H1 (cell line): ENCODE measurements around the gene TTC23. TPM values are rescaled to one million over a fixed set of nuclear protein-coding genes. Genes with fewer than 3 reads are reported as not detected.

Experiments
- CTCF ChIA-PET: fragments of 300-600 bp; sonication (Branson Sonifier 250); formaldehyde crosslinking; loops from one replicate; lab custom pipeline; 2021; ENCODE audit not compliant: partially characterized antibody; lab: Charles Lee
- POLR2A ChIA-PET: fragments of 300-600 bp; sonication (Branson Sonifier 250); formaldehyde crosslinking; loops from one replicate; lab custom pipeline; 2021; ENCODE audit warnings: inconsistent platforms; ENCODE audit not compliant: partially characterized antibody; lab: Charles Lee
- DNase-seq, 2 experiments: peaks; one replicate each; pipeline versions ENCODE4 v3.0.0 to v3.0.0-alpha.2; 2010 to 2022; ENCODE audit warnings: low spot score in 2 of 2, low read depth in 1 of 2, mixed read lengths in 1 of 2
- FAIRE-seq: peaks from 2 replicates; lab custom pipeline; 2011; peaks lifted over from hg19 to GRCh38; lab: Jason Lieb, UNC
- H2AFZ ChIP-seq: 2 replicates; pipeline ENCODE4 v1.8.1; 2012; ENCODE audit warnings: low read length, inconsistent platforms
- H2AK5ac ChIP-seq: 2 replicates; pipeline ENCODE4 v1.6.1; 2013; ENCODE audit warnings: low read depth, low read length
- H2BK120ac ChIP-seq: replicated peaks from 2 replicates; pipeline ENCODE3; 2013; ENCODE audit warnings: low read depth, low read length, inconsistent platforms
- H2BK12ac ChIP-seq: 2 replicates; pipeline ENCODE4 v1.6.1; 2013; ENCODE audit warnings: low read depth, low read length
- H2BK15ac ChIP-seq: 2 replicates; pipeline ENCODE4 v1.6.1; 2013; ENCODE audit warnings: low read length
- H2BK20ac ChIP-seq: 2 replicates; pipeline ENCODE4 v1.6.1; 2013; ENCODE audit warnings: low read length
- H2BK5ac ChIP-seq: 2 replicates; pipeline ENCODE4 v1.6.1; 2013; ENCODE audit warnings: low read depth, low read length
- H3K14ac ChIP-seq: 2 replicates; pipeline ENCODE4 v1.6.1; 2013; ENCODE audit warnings: inconsistent platforms; ENCODE audit not compliant: insufficient read length
- H3K18ac ChIP-seq: 2 replicates; pipeline ENCODE4 v1.6.1; 2013; ENCODE audit warnings: low read length; ENCODE audit errors: extremely low read depth
- H3K23ac ChIP-seq: 2 replicates; pipeline ENCODE4 v1.6.1; 2013; ENCODE audit warnings: inconsistent platforms; ENCODE audit not compliant: insufficient read length
- H3K23me2 ChIP-seq: 2 replicates; pipeline ENCODE4 v1.6.1; 2013; ENCODE audit warnings: low read depth, low read length
- H3K27ac ChIP-seq: 2 replicates; pipeline ENCODE4 v1.6.1; 2011; ENCODE audit warnings: low read depth, low read length, inconsistent platforms
- H3K27me3 ChIP-seq, 4 experiments: replicated peaks in 1 of 4; 1 replicate in 1 of 4; 2 replicates in 3 of 4; pipeline versions ENCODE4 v1.6.1 to v1.8.1; 2011 to 2013; ENCODE audit warnings: low read length in 3 of 4, mild to moderate bottlenecking in 3 of 4, inconsistent platforms in 2 of 4, mixed read lengths in 2 of 4, moderate library complexity in 1 of 4; ENCODE audit not compliant: control insufficient read depth in 3 of 4, insufficient read depth in 3 of 4; ENCODE audit errors: extremely low read depth in 1 of 4
- H3K36me3 ChIP-seq, 4 experiments: 2 replicates each; pipeline versions ENCODE4 v1.6.1 to v1.8.1; 2011 to 2013; ENCODE audit warnings: mild to moderate bottlenecking in 4 of 4, low read length in 3 of 4, moderate library complexity in 2 of 4, control low read depth in 1 of 4, inconsistent platforms in 1 of 4; ENCODE audit not compliant: insufficient read depth in 4 of 4, control insufficient read depth in 2 of 4
- H3K4ac ChIP-seq: replicated peaks from 2 replicates; pipeline ENCODE3; 2013; ENCODE audit warnings: low read length, low read depth, mixed read lengths, inconsistent platforms; ENCODE audit not compliant: insufficient read length
- H3K4me1 ChIP-seq, 4 experiments: replicated peaks in 1 of 4; 1 replicate in 1 of 4; 2 replicates in 3 of 4; pipeline versions ENCODE4 v1.6.1 to v1.8.1; 2011 to 2013; ENCODE audit warnings: low read length in 3 of 4, inconsistent platforms in 2 of 4, mixed read lengths in 1 of 4; ENCODE audit not compliant: insufficient read depth in 4 of 4, control insufficient read depth in 3 of 4
- H3K4me2 ChIP-seq, 2 experiments: 2 replicates each; pipeline versions ENCODE4 v1.6.1 to v1.8.1; 2011 to 2013; ENCODE audit warnings: low read depth in 2 of 2, low read length in 2 of 2, control low read depth in 1 of 2, inconsistent platforms in 1 of 2, mild to moderate bottlenecking in 1 of 2; ENCODE audit not compliant: insufficient read depth in 1 of 2
- H3K4me3 ChIP-seq, 4 experiments: fragments of 200-600, 300-600 bp in 1 of 4; sonication (generic), shearing (Covaris generic), sonication (Bioruptor Twin) in 1 of 4; 2 replicates each; pipeline versions ENCODE4 v1.5.1 to v1.8.1; 2011 to 2016; ENCODE audit warnings: low read length in 4 of 4, low read depth in 3 of 4, control low read depth in 2 of 4, inconsistent platforms in 2 of 4, mild to moderate bottlenecking in 2 of 4, mixed read lengths in 1 of 4, moderate library complexity in 1 of 4; ENCODE audit not compliant: insufficient read depth in 2 of 4; ENCODE audit errors: extremely low read depth in 1 of 4
- H3K56ac ChIP-seq: replicated peaks from 2 replicates; pipeline ENCODE3; 2013; ENCODE audit warnings: low read depth, mild to moderate bottlenecking, mixed read lengths, low read length, inconsistent platforms; ENCODE audit not compliant: insufficient read length
- H3K79me1 ChIP-seq: 2 replicates; pipeline ENCODE4 v1.6.1; 2013; ENCODE audit warnings: low read depth, low read length, control low read depth
- H3K79me2 ChIP-seq, 2 experiments: 2 replicates each; pipeline versions ENCODE4 v1.6.1 to v1.8.1; 2012 to 2013; ENCODE audit warnings: low read length in 2 of 2, mild to moderate bottlenecking in 2 of 2, inconsistent platforms in 1 of 2; ENCODE audit not compliant: insufficient read depth in 2 of 2, control insufficient read depth in 1 of 2
- H3K9ac ChIP-seq, 4 experiments: replicated peaks in 1 of 4; 1 replicate in 1 of 4; 2 replicates in 3 of 4; pipeline versions ENCODE4 v1.6.1 to v1.8.1; 2011 to 2013; ENCODE audit warnings: low read depth in 3 of 4, low read length in 3 of 4, control low read depth in 2 of 4, mild to moderate bottlenecking in 2 of 4, moderate library complexity in 2 of 4, inconsistent platforms in 1 of 4; ENCODE audit errors: extremely low read depth in 1 of 4
- H3K9me3 ChIP-seq, 2 experiments: 2 replicates each; pipeline versions ENCODE4 v1.6.1 to v1.8.1; 2012 to 2013; ENCODE audit warnings: mild to moderate bottlenecking in 2 of 2, moderate library complexity in 2 of 2, control low read depth in 1 of 2, inconsistent platforms in 1 of 2, low read depth in 1 of 2, low read length in 1 of 2, mixed read lengths in 1 of 2; ENCODE audit not compliant: insufficient read depth in 2 of 2
- H4K20me1 ChIP-seq, 2 experiments: replicated peaks in 1 of 2; 2 replicates each; pipeline versions ENCODE3 to v1.8.1; 2011 to 2013; ENCODE audit warnings: inconsistent platforms in 2 of 2, low read length in 2 of 2, mild to moderate bottlenecking in 1 of 2; ENCODE audit not compliant: insufficient read depth in 2 of 2, control insufficient read depth in 1 of 2
- H4K5ac ChIP-seq: 2 replicates; pipeline ENCODE4 v1.6.1; 2013; ENCODE audit warnings: low read length, low read depth, mixed read lengths, inconsistent platforms; ENCODE audit not compliant: insufficient read length
- H4K8ac ChIP-seq: 2 replicates; pipeline ENCODE4 v1.8.0; 2013; ENCODE audit warnings: mild to moderate bottlenecking, moderate library complexity, low read length, inconsistent platforms; ENCODE audit not compliant: insufficient read depth; ENCODE audit errors: extremely low read depth
- H4K91ac ChIP-seq: replicated peaks from 2 replicates; pipeline ENCODE3; 2013; ENCODE audit warnings: low read length, mixed read lengths, inconsistent platforms; ENCODE audit not compliant: insufficient read length
- ATF2 ChIP-seq: IDR thresholded peaks from 2 replicates; pipeline ENCODE4 v1.6.1; 2012; ENCODE audit warnings: low read length, inconsistent platforms
- BACH1 ChIP-seq: IDR thresholded peaks from 2 replicates; pipeline ENCODE4 v1.6.1; 2012; ENCODE audit warnings: low read length, improper control_type of control experiment
- CEBPB ChIP-seq: IDR thresholded peaks from 2 replicates; pipeline ENCODE4 v1.6.1; 2012; ENCODE audit warnings: low read depth, low read length
- EGR1 ChIP-seq: IDR thresholded peaks from 2 replicates; pipeline ENCODE4 v1.6.1; 2011; ENCODE audit warnings: low read depth, low read length, borderline replicate concordance
- FOSL1 ChIP-seq: IDR thresholded peaks from 2 replicates; pipeline ENCODE4 v1.6.1; 2011; ENCODE audit warnings: mild to moderate bottlenecking, low read depth, low read length, moderate library complexity; ENCODE audit not compliant: insufficient read depth
- GABPA ChIP-seq: IDR thresholded peaks from 2 replicates; pipeline ENCODE4 v1.6.1; 2011; ENCODE audit warnings: mild to moderate bottlenecking, low read length, moderate library complexity, borderline replicate concordance; ENCODE audit not compliant: insufficient read depth
- GTF2F1 ChIP-seq: IDR thresholded peaks from 2 replicates; pipeline ENCODE4 v1.6.1; 2012; ENCODE audit warnings: low read depth, low read length, improper control_type of control experiment, borderline replicate concordance
- JUN ChIP-seq: IDR thresholded peaks from 2 replicates; pipeline ENCODE4 v1.6.1; 2011; ENCODE audit warnings: low read depth, mild to moderate bottlenecking, improper control_type of control experiment, low read length
- KDM1A ChIP-seq: fragments of 200-600, 300-600 bp; sonication (generic); IDR thresholded peaks from 2 replicates; pipeline ENCODE4 v1.7.1; 2016; ENCODE audit warnings: mild to moderate bottlenecking, low read length, borderline replicate concordance
- RFX5 ChIP-seq: IDR thresholded peaks from 2 replicates; pipeline ENCODE4 v1.6.1; 2011; ENCODE audit warnings: low read depth, low read length, improper control_type of control experiment, borderline replicate concordance
- SP1 ChIP-seq: IDR thresholded peaks from 2 replicates; pipeline ENCODE4 v1.6.1; 2011; ENCODE audit warnings: low read depth, low read length
- SP2 ChIP-seq: IDR thresholded peaks from 2 replicates; pipeline ENCODE4 v1.6.1; 2012; ENCODE audit warnings: mild to moderate bottlenecking, low read length, inconsistent platforms
- TEAD4 ChIP-seq: IDR thresholded peaks from 2 replicates; pipeline ENCODE4 v1.6.1; 2012; ENCODE audit warnings: low read depth, low read length, inconsistent platforms, mixed read lengths
- YY1 ChIP-seq: IDR thresholded peaks from 2 replicates; pipeline ENCODE4 v1.6.1; 2011; ENCODE audit warnings: low read depth, mild to moderate bottlenecking, low read length
- WGBS, 2 experiments: shearing (Covaris generic) in 1 of 2; methylation state at CpG; one replicate each; pipeline versions ENCODE4 v1.1.6 to v1.1.7; 2013 to 2015; ENCODE audit warnings: low lambda C conversion rate in 2 of 2, mixed read lengths in 2 of 2, inconsistent platforms in 1 of 2, low coverage in 1 of 2, missing lambda C conversion rate in 1 of 2; ENCODE audit not compliant: insufficient replicate concordance in 2 of 2, insufficient coverage in 1 of 2, insufficient read length in 1 of 2; ENCODE audit errors: extremely low coverage in 1 of 2, missing lambda C conversion rate in 1 of 2; 5-methylcytosine and 5-hydroxymethylcytosine counted together
- polyA plus RNA-seq, 7 experiments: library from polyadenylated mRNA; depleted of rRNA in 3 of 7; stranded (reverse) in 5 of 7; unstranded in 2 of 7; fragments of >200 nt in 5 of 7; fragments of 200-250 nt in 2 of 7; gene quantifications; 1 replicate in 5 of 7; 2 replicates in 1 of 7; 4 replicates in 1 of 7; pipeline versions ENCODE4 v1.2.1 to v1.2.3, GENCODE V29; 2011 to 2013; ENCODE audit warnings: missing spikeins in 2 of 7, mixed read lengths in 2 of 7
- total RNA-seq: library from RNA; stranded (reverse); fragmentation: NEBNext Ultra II Directional; extraction: Animal tissue kit (Norgen Biotek cat#: 25700); gene quantifications from 2 replicates; pipeline ENCODE4 v1.2.1, GENCODE V29; 2021

The TTC23 gene
- total and polyA plus RNA-seq, 2 of the 8 experiments (the other 6 are each of a cell fraction or from before 2014, with no cell fraction given), result 4.8 to 23.0 TPM

GRCh38 chr15:99095626-99096025 lies 153.8 kb downstream of the TTC23 start:
- H3K9ac ChIP-seq, result no peak overlapping the region; a peak in 1 of 7 replicates
- CTCF ChIA-PET, result interaction anchor here (0.6 to 8.9 kb wide), 5 partner anchors 10 to 632 kb away, joined by 3 to 114 read pairs (median 3); partner anchors contain the start of gene SYNM
- H2BK12ac ChIP-seq, result no peak overlapping the region
- no peak overlapping the region for H2AK5ac ChIP-seq
- H3K14ac ChIP-seq, result no peak overlapping the region
- FAIRE-seq (no peak), DNase-seq (no peak)
- peaks cover 0 to 20% (median 17%) of the 10 kb centered on the region in 4 experiments; a peak in 6 of 7 replicates for H3K27me3 ChIP-seq
- H3K4me1 ChIP-seq, result peaks cover 0 to 5% (median 1%) of the 10 kb centered on the region in 4 experiments; a peak in 4 of 7 replicates
- no peak overlapping the region for H3K4me2 ChIP-seq
- H3K56ac ChIP-seq, result no peak overlapping the region
- no peaks in the 10 kb centered on the region for H3K9me3 ChIP-seq
- no peaks in the 10 kb centered on the region for H3K36me3 ChIP-seq
- no peak overlapping the region for H2BK15ac ChIP-seq
- no peak overlapping the region for H4K91ac ChIP-seq
- 85% methylated on average over 3 of the region's 3 CpGs; no CpG with 5 or more reads in 1 of the 2 experiments for WGBS, 2 experiments
- no peak overlapping the region for H2BK5ac ChIP-seq
- H2AFZ ChIP-seq, result no peak overlapping the region
- no peaks in the 10 kb centered on the region for H3K79me1 ChIP-seq
- H3K4me3 ChIP-seq, result no peak overlapping the region
- POLR2A ChIA-PET, result no interaction called here
- H3K23me2 ChIP-seq, result no peaks in the 10 kb centered on the region; the same call in 1 of the 2 replicates
- no peaks in the 10 kb centered on the region for H3K79me2 ChIP-seq
- H3K27ac ChIP-seq, result no peak overlapping the region
- H2BK20ac ChIP-seq, result no peak overlapping the region
- no peak overlapping the region; the same call in 1 of the 2 replicates for H4K8ac ChIP-seq
- no peak overlapping the region for H3K18ac ChIP-seq
- H3K23ac ChIP-seq, result no peak overlapping the region
- H3K4ac ChIP-seq, result no peak overlapping the region
- no peaks in the 10 kb centered on the region for H4K20me1 ChIP-seq
- H4K5ac ChIP-seq, result no peak overlapping the region
- no peak overlapping the region for H2BK120ac ChIP-seq
- TF ChIP-seq SP2 (no peak), GABPA (no peak), TEAD4 (no peak), KDM1A (no peak), CEBPB (no peak), FOSL1 (no peak), SP1 (no peak), RFX5 (no peak), YY1 (no peak), ATF2 (no peak), JUN (no peak), EGR1 (no peak), BACH1 (no peak), GTF2F1 (no peak)
